ENCODE measurements around the gene UIMC1. TPM values are rescaled to one million over a fixed set of nuclear protein-coding genes. Genes with fewer than 3 reads are reported as not detected.

UIMC1 gene
- total RNA-seq, 4 donors from 2014 or later, result 30.0 to 34.3 (median 32.4) TPM

DNA sequence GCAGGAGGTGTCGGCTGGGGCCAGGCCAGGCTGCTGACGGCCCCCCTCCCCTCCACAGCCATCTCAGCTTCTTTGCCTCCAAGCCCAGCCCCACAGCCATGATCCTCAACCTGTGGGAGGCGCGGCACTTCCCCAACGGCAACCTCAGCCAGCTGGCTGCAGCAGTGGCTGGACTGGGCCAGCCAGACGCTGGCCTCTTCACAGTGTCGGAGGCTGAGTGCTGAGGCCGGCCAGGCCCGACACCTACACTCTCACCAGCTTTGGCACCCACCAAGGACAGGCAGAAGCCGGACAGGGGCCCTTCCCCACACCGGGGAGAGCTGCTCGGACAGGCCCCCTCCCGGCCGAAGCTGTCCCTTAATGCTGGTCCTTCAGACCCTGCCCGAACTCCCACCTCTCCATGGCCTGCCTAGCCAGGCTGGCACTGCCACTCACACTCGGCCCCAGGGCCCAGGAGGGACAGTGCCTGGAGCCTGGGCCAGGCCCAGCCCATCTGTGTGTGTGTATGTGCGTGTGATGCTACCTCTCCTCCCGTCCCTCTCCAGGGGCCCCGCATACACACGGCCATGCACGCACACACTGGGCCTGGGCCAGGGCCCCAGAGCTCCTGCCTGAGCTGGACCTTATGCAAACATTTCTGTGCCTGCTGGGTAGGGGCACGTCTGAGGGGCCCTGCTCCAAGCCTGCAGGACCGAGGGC lies 126.8 kb downstream of the UIMC1 start:
- Histone ChIP-seq H3K4me3 (replicated peaks in 1 of 3) (no peak overlapping the region), H3K9me3 (no peaks in the 10 kb centered on the region), H3K27ac (no peak overlapping the region), H3K27me3 (no peaks in the 10 kb centered on the region), H3K36me3 (no peaks in the 10 kb centered on the region), H3K4me1 (no peaks in the 10 kb centered on the region)
- no peak for TF ChIP-seq POLR2A (IDR thresholded peaks at IDR 0.05)
- DNase-seq, result no peak
- intact Hi-C loops (cut with DNase I), result no loop called here
- WGBS, 2 donors, result 53 to 59% methylated on average over 4 to 6 of the region's 23 CpGs

DNA sequence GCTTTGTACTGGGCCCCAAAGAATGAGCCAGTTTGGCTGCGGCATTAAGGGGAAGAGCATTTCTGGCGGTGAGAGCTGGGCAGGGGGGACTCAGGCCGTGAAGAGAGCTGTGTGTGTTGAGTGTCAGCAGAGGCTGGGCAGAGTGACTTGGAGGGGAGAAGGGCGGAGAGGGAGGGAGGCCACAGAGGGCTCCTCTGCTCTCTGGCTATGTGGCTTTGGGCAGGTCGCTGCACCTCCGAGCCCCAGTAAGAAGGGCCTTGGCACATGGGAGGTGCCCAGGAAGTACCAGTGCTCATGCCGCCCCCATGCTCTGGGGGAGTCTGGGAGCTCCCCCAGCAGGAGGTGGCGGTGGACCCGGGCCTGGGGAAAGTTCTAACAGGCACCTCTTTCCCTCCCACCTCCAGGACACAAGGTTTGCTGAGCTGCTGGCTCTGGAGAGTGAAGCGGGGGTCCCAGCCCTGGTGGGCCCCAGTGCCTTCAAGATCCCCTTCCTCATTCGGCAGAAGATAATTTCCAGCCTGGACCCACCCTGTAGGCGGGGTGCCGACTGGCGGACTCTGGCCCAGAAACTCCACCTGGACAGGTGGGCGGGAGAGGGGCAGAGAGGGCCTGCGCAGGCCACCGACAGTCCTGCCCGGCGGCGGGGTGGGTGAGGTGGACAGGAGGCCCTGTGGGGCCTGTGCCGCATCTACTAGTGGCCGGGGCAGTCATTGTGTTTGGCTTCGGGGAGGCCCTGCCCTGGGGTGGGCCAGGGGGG lies 127.5 kb downstream of the UIMC1 start:
- H3K4me1 ChIP-seq, result no peaks in the 10 kb centered on the region
- no peak overlapping the region for H3K27ac ChIP-seq
- no peaks in the 10 kb centered on the region for H3K9me3 ChIP-seq
- H3K36me3 ChIP-seq, result no peaks in the 10 kb centered on the region
- no peak overlapping the region for H3K4me3 ChIP-seq (replicated peaks in 1 of 3)
- no peak for DNase-seq
- H3K27me3 ChIP-seq, result no peaks in the 10 kb centered on the region
- intact Hi-C loops (cut with DNase I), result no loop called here
- 86% methylated on average over 19 to 20 of the region's 23 CpGs for WGBS, 2 donors
- TF ChIP-seq, protein P1, sequence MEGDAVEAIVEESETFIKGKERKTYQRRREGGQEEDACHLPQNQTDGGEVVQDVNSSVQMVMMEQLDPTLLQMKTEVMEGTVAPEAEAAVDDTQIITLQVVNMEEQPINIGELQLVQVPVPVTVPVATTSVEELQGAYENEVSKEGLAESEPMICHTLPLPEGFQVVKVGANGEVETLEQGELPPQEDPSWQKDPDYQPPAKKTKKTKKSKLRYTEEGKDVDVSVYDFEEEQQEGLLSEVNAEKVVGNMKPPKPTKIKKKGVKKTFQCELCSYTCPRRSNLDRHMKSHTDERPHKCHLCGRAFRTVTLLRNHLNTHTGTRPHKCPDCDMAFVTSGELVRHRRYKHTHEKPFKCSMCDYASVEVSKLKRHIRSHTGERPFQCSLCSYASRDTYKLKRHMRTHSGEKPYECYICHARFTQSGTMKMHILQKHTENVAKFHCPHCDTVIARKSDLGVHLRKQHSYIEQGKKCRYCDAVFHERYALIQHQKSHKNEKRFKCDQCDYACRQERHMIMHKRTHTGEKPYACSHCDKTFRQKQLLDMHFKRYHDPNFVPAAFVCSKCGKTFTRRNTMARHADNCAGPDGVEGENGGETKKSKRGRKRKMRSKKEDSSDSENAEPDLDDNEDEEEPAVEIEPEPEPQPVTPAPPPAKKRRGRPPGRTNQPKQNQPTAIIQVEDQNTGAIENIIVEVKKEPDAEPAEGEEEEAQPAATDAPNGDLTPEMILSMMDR (IDR thresholded peaks at IDR 0.05), result no peak
- TF ChIP-seq POLR2A (IDR thresholded peaks at IDR 0.05), result no peak

DNA sequence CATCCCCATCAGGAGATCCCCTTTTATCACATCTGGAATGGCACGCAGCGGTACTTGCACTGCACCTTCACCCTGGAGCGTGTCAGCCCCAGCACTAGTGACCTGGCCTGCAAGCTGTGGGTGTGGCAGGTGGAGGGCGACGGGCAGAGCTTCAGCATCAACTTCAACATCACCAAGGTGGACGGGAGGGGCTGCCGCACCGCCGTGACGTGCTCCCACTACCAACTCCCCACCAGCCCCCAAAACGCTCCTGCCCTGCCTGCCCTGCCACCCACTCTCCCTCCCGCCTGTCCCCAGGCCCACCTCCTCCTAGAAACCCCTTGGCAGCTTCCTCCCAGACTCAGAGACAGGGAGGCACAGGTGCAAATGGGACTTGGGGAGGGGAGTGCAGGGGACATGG lies 128.1 kb downstream of the UIMC1 start:
- no peak overlapping the region for H3K27ac ChIP-seq
- H3K9me3 ChIP-seq, result no peaks in the 10 kb centered on the region
- no peaks in the 10 kb centered on the region for H3K36me3 ChIP-seq
- intact Hi-C loops (cut with DNase I), result no loop called here
- no peaks in the 10 kb centered on the region for H3K27me3 ChIP-seq
- DNase-seq, result no peak
- no peak overlapping the region for H3K4me3 ChIP-seq (replicated peaks in 1 of 3)
- no peak for TF ChIP-seq POLR2A (IDR thresholded peaks at IDR 0.05)
- TF ChIP-seq, protein P1 (IDR thresholded peaks at IDR 0.05), result no peak
- WGBS, 2 donors, result 80 to 82% methylated on average over 11 to 12 of the region's 12 CpGs
- H3K4me1 ChIP-seq, result no peaks in the 10 kb centered on the region

DNA sequence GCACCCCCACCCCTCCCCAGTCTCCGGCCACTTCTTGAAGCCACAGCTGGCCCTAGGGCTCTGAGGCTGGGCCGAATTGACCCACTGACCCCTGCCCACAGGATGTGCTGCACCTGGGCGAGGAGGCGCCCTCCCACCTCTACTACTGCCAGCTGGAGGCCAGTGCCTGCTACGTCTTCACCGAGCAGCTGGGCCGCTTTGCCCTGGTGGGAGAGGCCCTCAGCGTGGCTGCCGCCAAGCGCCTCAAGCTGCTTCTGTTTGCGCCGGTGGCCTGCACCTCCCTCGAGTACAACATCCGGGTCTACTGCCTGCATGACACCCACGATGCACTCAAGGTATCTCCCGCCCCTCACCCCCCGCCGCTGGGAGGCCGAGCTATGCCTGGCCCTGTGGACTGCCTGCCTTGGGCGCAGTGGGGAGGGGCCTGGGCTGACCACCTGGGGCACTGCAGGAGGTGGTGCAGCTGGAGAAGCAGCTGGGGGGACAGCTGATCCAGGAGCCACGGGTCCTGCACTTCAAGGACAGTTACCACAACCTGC lies 128.7 kb downstream of the UIMC1 start:
- H3K36me3 ChIP-seq, result no peaks in the 10 kb centered on the region
- H3K27ac ChIP-seq, result no peak overlapping the region
- DNase-seq, result no peak
- no peak for TF ChIP-seq POLR2A (IDR thresholded peaks at IDR 0.05)
- TF ChIP-seq, protein P1 (IDR thresholded peaks at IDR 0.05), result no peak
- H3K27me3 ChIP-seq, result no peaks in the 10 kb centered on the region
- H3K4me1 ChIP-seq, result no peaks in the 10 kb centered on the region
- intact Hi-C loops (cut with DNase I), result no loop called here
- H3K4me3 ChIP-seq (replicated peaks in 1 of 3), result no peak overlapping the region
- no peaks in the 10 kb centered on the region for H3K9me3 ChIP-seq
- 74 to 93% methylated on average over 8 to 14 of the region's 21 CpGs for WGBS, 2 donors

DNA sequence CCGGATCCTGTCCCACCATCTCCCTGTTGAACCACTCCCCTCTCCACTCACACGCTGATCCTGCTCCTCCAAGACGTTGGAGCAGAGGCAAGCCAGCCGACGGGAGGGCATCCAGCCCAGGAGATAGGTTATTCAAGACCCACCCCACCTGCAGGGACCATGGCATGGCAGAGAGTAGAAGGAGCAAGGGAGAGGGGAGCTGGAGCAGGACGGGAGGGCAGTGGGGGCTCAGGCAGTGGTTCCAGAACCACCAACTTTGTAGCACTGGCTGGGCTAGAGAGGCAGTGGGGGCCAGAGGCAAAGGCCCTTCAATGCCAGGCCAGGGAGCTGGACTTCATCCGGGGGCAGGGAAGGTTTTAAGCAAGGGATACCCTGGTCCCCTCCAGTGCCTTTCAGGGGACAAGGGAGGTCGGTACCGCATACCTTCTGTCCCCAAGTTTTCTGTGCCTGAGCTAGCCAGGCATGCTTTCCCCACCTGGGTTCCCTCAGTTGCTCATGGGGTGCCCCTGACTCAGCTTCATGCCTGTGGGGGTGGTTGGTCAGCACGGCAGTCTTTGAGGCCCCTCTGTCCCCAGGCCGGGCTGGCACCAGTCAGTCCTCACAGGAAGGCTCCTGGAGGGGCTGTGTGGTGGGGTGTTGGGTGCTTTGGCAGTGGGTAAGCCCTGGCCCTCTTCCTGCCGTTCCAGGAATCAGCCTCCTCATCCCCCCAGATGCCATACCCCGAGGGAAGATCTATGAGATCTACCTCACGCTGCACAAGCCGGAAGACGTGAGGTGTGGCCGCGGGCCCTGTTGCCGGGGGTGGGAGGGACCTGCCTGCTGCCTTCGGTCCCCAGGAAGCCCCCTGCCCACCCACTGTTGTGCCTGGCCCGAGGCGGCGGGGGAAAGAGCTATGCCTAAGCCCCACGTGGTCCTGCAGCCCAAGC lies 129.8 kb downstream of the UIMC1 start:
- WGBS, 2 donors, result 56 to 68% methylated on average over 11 to 13 of the region's 24 CpGs
- Histone ChIP-seq H3K36me3 (no peaks in the 10 kb centered on the region), H3K27me3 (no peaks in the 10 kb centered on the region), H3K4me1 (no peaks in the 10 kb centered on the region), H3K4me3 (replicated peaks in 1 of 3) (no peak overlapping the region), H3K9me3 (no peaks in the 10 kb centered on the region), H3K27ac (no peak overlapping the region)
- no peak for DNase-seq
- intact Hi-C loops (cut with DNase I), result no loop called here
- TF ChIP-seq, protein P1 (IDR thresholded peaks at IDR 0.05), result no peak
- TF ChIP-seq POLR2A (IDR thresholded peaks at IDR 0.05), result no peak

Measured in thyroid gland (tissue), 4 donors.